GM10248 (cell line): ENCODE measurements around the gene CROCC2.

Experiments
- CTCF ChIA-PET: fragments of 300-600 bp; sonication (Branson Sonifier 250); formaldehyde crosslinking; extraction: SDS; loops from one replicate; lab custom pipeline; 2021; ENCODE audit warnings: antibody characterized with exemption; lab: Yijun Ruan, JAX
- POLR2A ChIA-PET: fragments of 350-650 bp; sonication (Branson Sonifier 250); formaldehyde crosslinking; extraction: SDS; loops from one replicate; lab custom pipeline; 2020; ENCODE audit warnings: antibody characterized with exemption; lab: Yijun Ruan, JAX
- DNase-seq: peaks from one replicate; pipeline ENCODE4 v3.0.0; 2012; ENCODE audit errors: extremely low spot score
- CTCF ChIP-seq: IDR thresholded peaks from 2 replicates; pipeline ENCODE4 v1.5.1; 2012; ENCODE audit warnings: mild to moderate bottlenecking, low read depth; ENCODE audit errors: extremely low read depth, missing control alignments, control extremely low read depth

The CROCC2 gene

GRCh38 chr2:241015439-241015838, 109.3 kb downstream of the CROCC2 start:
- POLR2A ChIA-PET = no interaction called here
- TF ChIP-seq CTCF = no peak
- DNase-seq = no peak
- CTCF ChIA-PET = no interaction called here

GRCh38 chr2:241017228-241017940, 111.2 kb downstream of the CROCC2 start:
- ChIA-PET POLR2A (no interaction called here), CTCF (no interaction called here)
- no peak for TF ChIP-seq CTCF
- DNase-seq = no peak

GRCh38 chr2:241018051-241018891, 112.1 kb downstream of the CROCC2 start:
- ChIA-PET POLR2A (no interaction called here), CTCF (no interaction called here)
- no peak for DNase-seq
- TF ChIP-seq CTCF = no peak

- no peak for TF ChIP-seq CTCF
- ChIA-PET CTCF (no interaction called here), POLR2A (no interaction called here)
- no peak for DNase-seq
These were observed 113.5 kb downstream of the CROCC2 start for GRCh38 chr2:241019441-241020139.

- ChIA-PET CTCF (interaction anchor here (1.4 kb wide), 1 partner anchor 11 kb away, joined by 3 read pairs; no protein-coding TSS in a partner anchor), POLR2A (no interaction called here)
- no peak for DNase-seq
- no peak for TF ChIP-seq CTCF
These were observed 114.1 kb downstream of the CROCC2 start for GRCh38 chr2:241020201-241020600.

GRCh38 chr2:241020629-241021190, 114.6 kb downstream of the CROCC2 start:
- CTCF ChIA-PET = interaction anchor here (1.4 kb wide), 1 partner anchor 10 kb away, joined by 3 read pairs; no protein-coding TSS in a partner anchor
- TF ChIP-seq CTCF = no peak
- POLR2A ChIA-PET = no interaction called here
- no peak for DNase-seq
